SK-N-SH treated with all-trans-retinoic acid at 6 μM for 48 hours (cell line): ENCODE data around the gene ZSWIM8.

ENCODE experiments used
- ATAC-seq: fragments of 200-7000 bp; cut with Tn5 transposase; 3 replicates; pipeline ENCODE4 v1.9.1; 2020; ENCODE audit warnings: mild to moderate bottlenecking, moderate library complexity
- ARNTL ChIP-seq: fragments of 450-650 bp; formaldehyde crosslinking; IDR thresholded peaks from 2 replicates; pipeline ENCODE4 v1.5.0; 2020; ENCODE audit warnings: low read depth, mild to moderate bottlenecking, moderate library complexity, borderline replicate concordance
- BACH2 ChIP-seq: fragments of 250-450 bp; sonication (Bioruptor Pico); IDR thresholded peaks from 2 replicates; pipeline ENCODE4 v1.9.0; 2021; ENCODE audit warnings: mild to moderate bottlenecking, borderline replicate concordance
- CREB5 ChIP-seq: fragments of 250-450 bp; sonication (Bioruptor Pico); IDR thresholded peaks from 2 replicates; pipeline ENCODE4 v1.5.1; 2020; ENCODE audit warnings: low read depth, mild to moderate bottlenecking, moderate library complexity
- CSDC2 ChIP-seq: fragments of 250-450 bp; sonication (Bioruptor Pico); IDR thresholded peaks from 2 replicates; pipeline ENCODE4 v1.5.0; 2020; ENCODE audit warnings: mild to moderate bottlenecking, moderate library complexity
- CSRNP3 ChIP-seq: fragments of 250-450 bp; sonication (Bioruptor Pico); IDR thresholded peaks from 2 replicates; pipeline ENCODE4 v1.5.1; 2021; ENCODE audit warnings: mild to moderate bottlenecking, moderate library complexity
- ESRRG ChIP-seq: fragments of 250-450 bp; sonication (Bioruptor Pico); IDR thresholded peaks from 2 replicates; pipeline ENCODE4 v1.6.1; 2021; ENCODE audit warnings: mild to moderate bottlenecking
- GLIS3 ChIP-seq: fragments of 250-450 bp; sonication (Bioruptor Pico); IDR thresholded peaks from 2 replicates; pipeline ENCODE4 v1.5.0; 2020; ENCODE audit warnings: mild to moderate bottlenecking, moderate library complexity
- ISL1 ChIP-seq: fragments of 250-450 bp; sonication (Bioruptor Pico); IDR thresholded peaks from 2 replicates; pipeline ENCODE4 v2.1.2; 2022; ENCODE audit warnings: mild to moderate bottlenecking, moderate library complexity
- OSR1 ChIP-seq: fragments of 250-450 bp; sonication (Bioruptor Pico); IDR thresholded peaks from 2 replicates; pipeline ENCODE4 v1.8.0; 2022; ENCODE audit warnings: moderate library complexity, mild to moderate bottlenecking, inconsistent platforms
- PATZ1 ChIP-seq: fragments of 250-450 bp; sonication (Bioruptor Pico); IDR thresholded peaks from 2 replicates; pipeline ENCODE4 v1.8.0; 2020; ENCODE audit warnings: mild to moderate bottlenecking, moderate library complexity, borderline replicate concordance
- POU6F1 ChIP-seq: fragments of 250-450 bp; sonication (Bioruptor Pico); IDR thresholded peaks from 2 replicates; pipeline ENCODE4 v1.8.0; 2021; ENCODE audit warnings: low read depth, mild to moderate bottlenecking, moderate library complexity, borderline replicate concordance
- PPARA ChIP-seq: fragments of 250-450 bp; sonication (Bioruptor Pico); IDR thresholded peaks from 2 replicates; pipeline ENCODE4 v1.5.0; 2020; ENCODE audit warnings: mild to moderate bottlenecking, borderline replicate concordance
- RARB ChIP-seq: fragments of 250-450 bp; sonication (Bioruptor Pico); IDR thresholded peaks from 2 replicates; pipeline ENCODE4 v1.8.0; 2021; ENCODE audit warnings: mild to moderate bottlenecking, moderate library complexity
- SNAI2 ChIP-seq: fragments of 250-450 bp; sonication (Bioruptor Pico); IDR thresholded peaks from 2 replicates; pipeline ENCODE4 v1.5.0; 2020; ENCODE audit warnings: mild to moderate bottlenecking, moderate library complexity
- TCF4 ChIP-seq: fragments of 250-450 bp; sonication (Bioruptor Pico); IDR thresholded peaks from 2 replicates; pipeline ENCODE4 v1.8.0; 2021; ENCODE audit warnings: mild to moderate bottlenecking, moderate library complexity, borderline replicate concordance
- TOX ChIP-seq: fragments of 250-450 bp; sonication (Bioruptor Pico); IDR thresholded peaks from 2 replicates; pipeline ENCODE4 v1.8.0; 2021; ENCODE audit warnings: mild to moderate bottlenecking, moderate library complexity, borderline replicate concordance
- TSHZ2 ChIP-seq: fragments of 250-450 bp; sonication (Bioruptor Pico); IDR thresholded peaks from 2 replicates; pipeline ENCODE4 v1.5.0; 2020; ENCODE audit warnings: mild to moderate bottlenecking, moderate library complexity
- ZC3H10 ChIP-seq: fragments of 250-450 bp; sonication (Bioruptor Pico); IDR thresholded peaks from 2 replicates; pipeline ENCODE4 v1.5.1; 2021; ENCODE audit warnings: mild to moderate bottlenecking, moderate library complexity
- ZFP3 ChIP-seq: fragments of 250-450 bp; sonication (Bioruptor Pico); IDR thresholded peaks from 2 replicates; pipeline ENCODE4 v1.5.0; 2020; ENCODE audit warnings: mild to moderate bottlenecking, moderate library complexity
- ZFP30 ChIP-seq: fragments of 450-650 bp; formaldehyde crosslinking; IDR thresholded peaks from 2 replicates; pipeline ENCODE4 v1.5.0; 2022; ENCODE audit warnings: mild to moderate bottlenecking, moderate library complexity
- ZNF565 ChIP-seq: fragments of 450-650 bp; formaldehyde crosslinking; conservative IDR thresholded peaks from 2 replicates; pipeline ENCODE4 v1.5.0; 2020; ENCODE audit warnings: low read depth, mild to moderate bottlenecking, moderate library complexity
- ZNF70 ChIP-seq: fragments of 450-650 bp; formaldehyde crosslinking; IDR thresholded peaks from 2 replicates; pipeline ENCODE4 v1.5.0; 2020; ENCODE audit warnings: mild to moderate bottlenecking, moderate library complexity
- ZNF8 ChIP-seq: fragments of 450-650 bp; formaldehyde crosslinking; IDR thresholded peaks from 2 replicates; pipeline ENCODE4 v1.5.0; 2020; ENCODE audit warnings: mild to moderate bottlenecking, moderate library complexity

Gene ZSWIM8

GRCh38 chr10:73819081-73819480 is 33.7 kb downstream of the ZSWIM8 start:
- TF ChIP-seq ISL1 (CRISPR knock-in tag) (no peak), TCF4 (CRISPR knock-in tag) (no peak)
- ATAC-seq: no peak

- no peak for TF ChIP-seq ZNF565 (CRISPR knock-in tag)
- no peak for TF ChIP-seq GLIS3 (CRISPR knock-in tag)
- TF ChIP-seq SNAI2 (CRISPR knock-in tag): no peak
- no peak for TF ChIP-seq ZC3H10 (CRISPR knock-in tag)
- no peak for TF ChIP-seq ZNF8 (CRISPR knock-in tag)
- no peak for TF ChIP-seq CSRNP3
- TF ChIP-seq CREB5: no peak
- ATAC-seq: no peak
Measured at GRCh38 chr10:73819513-73820093, 34.2 kb downstream of the ZSWIM8 start.

GRCh38 chr10:73823391-73823790 is 38.0 kb downstream of the ZSWIM8 start:
- no peak for ATAC-seq
- no peak for TF ChIP-seq TCF4 (CRISPR knock-in tag)
- TF ChIP-seq GLIS3 (CRISPR knock-in tag): no peak
- no peak for TF ChIP-seq OSR1
- TF ChIP-seq PPARA (CRISPR knock-in tag): no peak

GRCh38 chr10:73824146-73824725 is 38.8 kb downstream of the ZSWIM8 start:
- no peak for ATAC-seq
- TF ChIP-seq RARB: no peak
- no peak for TF ChIP-seq BACH2 (CRISPR knock-in tag)
- TF ChIP-seq ARNTL: no peak
- TF ChIP-seq PATZ1 (CRISPR knock-in tag): no peak
- TF ChIP-seq ZNF70 (CRISPR knock-in tag): no peak
- no peak for TF ChIP-seq GLIS3 (CRISPR knock-in tag)
- no peak for TF ChIP-seq OSR1
- TF ChIP-seq ISL1 (CRISPR knock-in tag): no peak
- no peak for TF ChIP-seq TCF4 (CRISPR knock-in tag)
- no peak for TF ChIP-seq ZC3H10 (CRISPR knock-in tag)
- no peak for TF ChIP-seq ZFP30
- no peak for TF ChIP-seq ZFP3 (CRISPR knock-in tag)
- TF ChIP-seq TOX (CRISPR knock-in tag): no peak
- no peak for TF ChIP-seq SNAI2 (CRISPR knock-in tag)
- no peak for TF ChIP-seq ZNF8 (CRISPR knock-in tag)
- TF ChIP-seq CSDC2 (CRISPR knock-in tag): no peak
- no peak for TF ChIP-seq CREB5
- no peak for TF ChIP-seq ESRRG
- TF ChIP-seq, all 23 proteins: peak for 0

- ATAC-seq: peak; percentile 23; the same call in 2 of the 3 replicates
- TF ChIP-seq POU6F1 (CRISPR knock-in tag) (no peak), GLIS3 (CRISPR knock-in tag) (no peak), ESRRG (no peak), ISL1 (CRISPR knock-in tag) (no peak), ZFP3 (CRISPR knock-in tag) (no peak), TCF4 (CRISPR knock-in tag) (no peak), BACH2 (CRISPR knock-in tag) (no peak), TSHZ2 (CRISPR knock-in tag) (no peak), SNAI2 (CRISPR knock-in tag) (no peak), OSR1 (no peak), PPARA (CRISPR knock-in tag) (no peak)
Measured at GRCh38 chr10:73827346-73828089, 42.1 kb downstream of the ZSWIM8 start.
